A549 (cell line): Measurements from ENCODE around the gene KCNIP2. TPM values are rescaled to one million over a fixed set of nuclear protein-coding genes. Genes with fewer than 3 reads are reported as not detected.

Source experiments
- ATAC-seq, 2 experiments: fragments of 200-7000 bp in 1 of 2; fragments of >200 bp in 1 of 2; cut with Nextera tagmentation in 1 of 2; cut with Tn5 transposase in 1 of 2; 3 replicates each; pipeline versions ENCODE4 v1.8.0 to v1.9.1; 2018 to 2020; ENCODE audit warnings: mild to moderate bottlenecking in 1 of 2, moderate library complexity in 1 of 2
- CTCF ChIA-PET: fragments of 300-600 bp; sonication (Branson Sonifier 250); formaldehyde crosslinking; extraction: SDS; loops from one replicate; lab custom pipeline; 2021; ENCODE audit warnings: antibody characterized with exemption, inconsistent platforms; lab: Yijun Ruan, JAX
- POLR2A ChIA-PET: fragments of 350-600 bp; formaldehyde crosslinking; extraction: SDS; loops from one replicate; lab custom pipeline; 2021; ENCODE audit warnings: antibody characterized with exemption, inconsistent platforms; lab: Yijun Ruan, JAX
- DNase-seq, 2 experiments: peaks; one replicate each; pipeline versions ENCODE4 v3.0.0 to v3.0.0-alpha.2; 2011 to 2016; ENCODE audit warnings: low read depth in 1 of 2, low spot score in 1 of 2
- FAIRE-seq: peaks from 2 replicates; lab custom pipeline; 2011; peaks lifted over from hg19 to GRCh38; lab: Jason Lieb, UNC
- H3K27ac ChIP-seq, 2 experiments: fragments of >200 bp; sonication (Bioruptor Twin); formaldehyde crosslinking; 3 replicates each; pipeline ENCODE4 v1.5.1; 2016 to 2017
- H3K4me1 ChIP-seq: fragments of >200 bp; sonication (Bioruptor Twin); formaldehyde crosslinking; 3 replicates; pipeline ENCODE4 v1.6.1; 2016
- H3K4me2 ChIP-seq: fragments of >200 bp; sonication (Bioruptor Twin); formaldehyde crosslinking; 3 replicates; pipeline ENCODE4 v1.6.1; 2016
- H3K4me3 ChIP-seq: fragments of >200 bp; sonication (Bioruptor Twin); formaldehyde crosslinking; 3 replicates; pipeline ENCODE4 v1.5.1; 2016
- H3K9me3 ChIP-seq: fragments of >200 bp; sonication (Bioruptor Twin); formaldehyde crosslinking; 3 replicates; pipeline ENCODE4 v1.6.1; 2016
- CBX8 ChIP-seq: fragments of 200-600 bp; sonication (generic); IDR thresholded peaks from 2 replicates; pipeline ENCODE4 v1.6.1; 2016
- CEBPB ChIP-seq, 2 experiments: fragments of >200 bp in 1 of 2; sonication (Bioruptor Twin) in 1 of 2; formaldehyde crosslinking in 1 of 2; IDR thresholded peaks; 2 replicates each; pipeline ENCODE4 v1.6.1; 2012 to 2016
- CHD4 ChIP-seq: fragments of 200-600 bp; sonication (generic); IDR thresholded peaks from 2 replicates; pipeline ENCODE4 v1.6.1; 2016; ENCODE audit warnings: antibody characterized with exemption, mild to moderate bottlenecking, borderline replicate concordance
- E2F6 ChIP-seq: IDR thresholded peaks from 2 replicates; pipeline ENCODE4 v1.6.1; 2012; ENCODE audit warnings: low read depth, borderline replicate concordance
- EHF ChIP-seq: fragments of 250-450 bp; sonication (Bioruptor Pico); IDR thresholded peaks from 2 replicates; pipeline ENCODE4 v1.5.0; 2020; ENCODE audit warnings: mild to moderate bottlenecking
- EP300 ChIP-seq, 2 experiments: fragments of >200 bp; sonication (Bioruptor Twin); formaldehyde crosslinking; IDR thresholded peaks; 2 replicates in 1 of 2; 3 replicates in 1 of 2; pipeline ENCODE4 v1.6.1; 2016 to 2017
- ESRRA ChIP-seq: fragments of 150-350 bp; IDR thresholded peaks from 2 replicates; pipeline ENCODE4 v1.6.1; 2014; ENCODE audit warnings: mild to moderate bottlenecking, low read length, borderline replicate concordance
- FOSL2 ChIP-seq, 2 experiments: fragments of 450-650 bp in 1 of 2; fragments of >200 bp in 1 of 2; sonication (Bioruptor Twin) in 1 of 2; formaldehyde crosslinking; IDR thresholded peaks; 2 replicates each; pipeline versions ENCODE4 v1.5.0 to v1.6.1; 2016 to 2020; ENCODE audit warnings: mild to moderate bottlenecking in 1 of 2, moderate library complexity in 1 of 2
- FOXS1 ChIP-seq: fragments of 250-450 bp; sonication (Bioruptor Pico); IDR thresholded peaks from 2 replicates; pipeline ENCODE4 v1.5.0; 2020; ENCODE audit warnings: mild to moderate bottlenecking, moderate library complexity
- HEYL ChIP-seq: fragments of 250-450 bp; sonication (Bioruptor Pico); IDR thresholded peaks from 2 replicates; pipeline ENCODE4 v1.8.0; 2021; ENCODE audit warnings: mild to moderate bottlenecking, moderate library complexity
- HOXB13 ChIP-seq: fragments of 250-450 bp; sonication (Bioruptor Pico); IDR thresholded peaks from 2 replicates; pipeline ENCODE4 v1.5.0; 2020; ENCODE audit warnings: low read depth, mild to moderate bottlenecking, moderate library complexity
- HOXB5 ChIP-seq: fragments of 250-450 bp; sonication (Bioruptor Pico); IDR thresholded peaks from 2 replicates; pipeline ENCODE4 v1.5.0; 2020; ENCODE audit warnings: mild to moderate bottlenecking, moderate library complexity
- KDM1A ChIP-seq: fragments of 200-600 bp; sonication (generic); IDR thresholded peaks from 2 replicates; pipeline ENCODE4 v1.6.1; 2016; ENCODE audit warnings: low read depth, mild to moderate bottlenecking
- MAZ ChIP-seq: fragments of 150-350 bp; IDR thresholded peaks from 2 replicates; pipeline ENCODE4 v1.6.1; 2014; ENCODE audit warnings: antibody characterized with exemption, low read depth, low read length, borderline replicate concordance
- MYC ChIP-seq: IDR thresholded peaks from 2 replicates; pipeline ENCODE4 v1.6.1; 2012; ENCODE audit warnings: mild to moderate bottlenecking, inconsistent platforms, low read length, improper control_type of control experiment, borderline replicate concordance
- NPAS2 ChIP-seq: fragments of 250-450 bp; sonication (Bioruptor Pico); IDR thresholded peaks from 2 replicates; pipeline ENCODE4 v1.8.0; 2022; ENCODE audit warnings: mild to moderate bottlenecking, moderate library complexity, borderline replicate concordance
- PHF8 ChIP-seq: fragments of 200-600 bp; sonication (generic); IDR thresholded peaks from 2 replicates; pipeline ENCODE4 v1.6.1; 2016; ENCODE audit warnings: low read depth, mild to moderate bottlenecking, antibody characterized with exemption, moderate library complexity, borderline replicate concordance
- POLR2AphosphoS2 ChIP-seq: conservative IDR thresholded peaks from 2 replicates; pipeline ENCODE4 v1.6.1; 2012; ENCODE audit warnings: low read length, improper control_type of control experiment, inconsistent platforms
- RFX5 ChIP-seq: fragments of 450-650 bp; IDR thresholded peaks from 2 replicates; pipeline ENCODE4 v1.7.1; 2014; ENCODE audit warnings: antibody characterized with exemption, mild to moderate bottlenecking, moderate library complexity
- SMC3 ChIP-seq: fragments of >200 bp; sonication (Bioruptor Twin); formaldehyde crosslinking; IDR thresholded peaks from 3 replicates; pipeline ENCODE4 v1.6.1; 2018; ENCODE audit warnings: inconsistent platforms
- SREBF2 ChIP-seq: fragments of 450-650 bp; IDR thresholded peaks from 2 replicates; pipeline ENCODE4 v1.6.1; 2014; ENCODE audit warnings: mild to moderate bottlenecking, moderate library complexity
- TFCP2L1 ChIP-seq: fragments of 250-450 bp; sonication (Bioruptor Pico); IDR thresholded peaks from 2 replicates; pipeline ENCODE4 v1.5.0; 2021; ENCODE audit warnings: mild to moderate bottlenecking
- TP53 ChIP-seq: fragments of 250-450 bp; sonication (Bioruptor Pico); IDR thresholded peaks from 2 replicates; pipeline ENCODE4 v1.5.0; 2021; ENCODE audit warnings: mild to moderate bottlenecking, moderate library complexity
- WGBS: methylation state at CpG from one replicate; pipeline ENCODE4 v1.1.6; 2017; ENCODE audit errors: missing lambda C conversion rate; 5-methylcytosine and 5-hydroxymethylcytosine counted together
- polyA plus RNA-seq, 4 experiments: library from polyadenylated mRNA; depleted of rRNA in 3 of 4; stranded (reverse); fragments of >200 nt; fragmentation: RNase III in 1 of 4; extraction: RNeasy Plus Mini Kit Qiagen cat#74134 plus additional on column Dnase treatment in 1 of 4; gene quantifications; 2 replicates in 3 of 4; 3 replicates in 1 of 4; pipeline ENCODE4 v1.2.3, GENCODE V29; 2011 to 2017
- TF ChIP-seq, protein P1 (sequence below): fragments of >200 bp; sonication (Bioruptor Twin); formaldehyde crosslinking; IDR thresholded peaks from 2 replicates; pipeline ENCODE4 v1.6.1; 2016

Gene KCNIP2
- polyA plus RNA-seq, 2 of the 4 experiments (the other 2 are of a cell fraction) = 0.88 to 1.3 TPM

DNA sequence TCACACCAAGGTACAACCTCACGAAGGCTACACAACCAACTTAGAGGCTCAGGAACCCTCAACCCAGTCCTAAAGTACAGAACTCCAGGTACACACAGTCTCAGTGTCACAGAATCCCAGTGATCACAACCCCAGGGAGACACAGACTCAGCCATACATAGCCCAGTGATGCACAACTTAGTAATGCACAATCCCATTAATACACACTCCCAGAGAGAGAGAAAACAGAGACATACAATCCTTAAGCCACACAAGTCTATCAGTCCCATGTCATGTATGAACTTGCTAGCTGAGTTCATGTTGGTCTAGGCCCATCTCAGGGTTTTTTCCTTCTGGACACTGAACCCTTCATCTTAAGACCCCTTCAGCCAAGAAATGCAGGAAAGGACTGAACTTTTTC, 4.6 kb downstream of the KCNIP2 start:
- TF ChIP-seq MAZ (no peak), ESRRA (no peak)
- TF ChIP-seq, protein P1, sequence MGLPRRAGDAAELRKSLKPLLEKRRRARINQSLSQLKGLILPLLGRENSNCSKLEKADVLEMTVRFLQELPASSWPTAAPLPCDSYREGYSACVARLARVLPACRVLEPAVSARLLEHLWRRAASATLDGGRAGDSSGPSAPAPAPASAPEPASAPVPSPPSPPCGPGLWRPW = no peak
- no peak for ATAC-seq
- CTCF ChIA-PET = interaction anchor here (0.6 to 15.4 kb wide), 13 partner anchors 12 to 484 kb away, joined by 3 to 379 read pairs (median 25); partner anchors contain the start of gene OGA
- no peak for FAIRE-seq
- POLR2A ChIA-PET = no interaction called here
- Histone ChIP-seq H3K9me3 (no peaks in the 10 kb centered on the region), H3K4me3 (no peak overlapping the region), H3K27ac (no peak overlapping the region), H3K4me2 (no peak overlapping the region), H3K4me1 (peaks cover 20% of the 10 kb centered on the region)
- no peak for DNase-seq
- 93% methylated on average over 1 of the region's 1 CpG for WGBS

DNA sequence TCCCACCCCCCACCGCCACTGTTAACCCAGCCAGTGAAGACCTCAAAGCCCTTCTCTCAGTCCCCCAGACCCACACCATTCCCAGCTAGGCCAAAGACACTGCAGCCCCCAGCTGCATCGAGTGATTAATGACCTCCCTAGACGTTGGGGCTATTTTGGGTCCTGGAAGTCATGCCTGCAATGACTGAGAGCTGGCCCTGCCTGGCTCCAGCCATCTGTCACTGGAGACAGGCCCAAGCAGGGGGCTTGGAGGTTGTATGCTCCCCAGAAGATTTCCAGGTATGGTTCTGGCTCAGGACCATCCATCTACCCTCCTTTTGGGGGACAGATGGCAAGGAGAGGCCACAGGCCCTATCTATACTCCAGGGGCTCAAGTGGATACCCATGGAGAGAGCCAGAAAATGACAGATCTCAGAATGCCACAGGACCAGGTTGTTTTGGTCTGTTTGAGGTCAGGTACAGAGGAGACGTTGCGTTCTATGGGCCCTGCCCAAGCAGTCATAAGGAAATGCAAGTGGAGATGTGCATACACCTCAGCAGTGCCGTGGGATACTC, 5.1 kb downstream of the KCNIP2 start:
- Histone ChIP-seq H3K9me3 (no peaks in the 10 kb centered on the region), H3K27ac (no peak overlapping the region), H3K4me3 (no peak overlapping the region), H3K4me2 (no peak overlapping the region), H3K4me1 (peaks cover 20% of the 10 kb centered on the region)
- CTCF ChIA-PET = interaction anchor here (0.8 to 8.0 kb wide), 10 partner anchors 11 to 234 kb away, joined by 3 to 126 read pairs (median 22); no protein-coding TSS in a partner anchor
- FAIRE-seq (no peak), DNase-seq (no peak), ATAC-seq (no peak)
- POLR2A ChIA-PET = interaction anchor here (0.6 kb wide), 1 partner anchor 218 kb away, joined by 3 read pairs; no protein-coding TSS in a partner anchor
- WGBS = 74% methylated on average over 4 of the region's 6 CpGs
- TF ChIP-seq MYC (no peak), HEYL (CRISPR knock-in tag) (no peak), TFCP2L1 (CRISPR knock-in tag) (no peak)

DNA sequence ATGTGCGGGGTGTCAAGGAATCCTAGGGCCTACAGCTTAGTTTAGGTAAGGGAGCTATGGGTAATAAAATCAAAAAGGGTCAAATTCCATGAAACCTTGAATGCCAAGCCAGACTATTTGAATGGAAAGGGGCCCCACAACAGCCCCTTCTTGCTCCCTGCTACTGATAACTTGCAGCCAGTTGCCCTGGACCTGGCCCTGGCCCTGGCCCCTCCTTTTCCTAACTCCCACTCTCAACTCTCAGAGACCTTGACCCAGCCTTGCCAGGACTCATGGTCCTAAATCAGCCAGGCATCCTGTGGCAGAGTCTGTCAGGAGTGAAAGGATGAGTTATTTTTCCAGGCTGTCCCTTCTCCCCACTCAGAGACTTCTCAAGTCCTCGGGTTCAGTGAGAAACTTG, 5.9 kb downstream of the KCNIP2 start:
- no peak for FAIRE-seq

GRCh38 chr10:101835362-101835761, 8.2 kb downstream of the KCNIP2 start:
- H3K27ac ChIP-seq = no peak overlapping the region

More for the DNA sequence above, 5.9 kb downstream of the KCNIP2 start:
- TF ChIP-seq SMC3 (no peak), KDM1A (no peak), SREBF2 (no peak), FOXS1 (CRISPR knock-in tag) (no peak), TP53 (no peak), CEBPB (IDR thresholded peaks at IDR 0.05) (no peak), MYC (no peak), NPAS2 (CRISPR knock-in tag) (no peak), POLR2AphosphoS2 (no peak), MAZ (no peak), RFX5 (no peak), HOXB5 (no peak), PHF8 (no peak)
- Histone ChIP-seq H3K4me3 (no peak overlapping the region), H3K4me2 (no peak overlapping the region), H3K9me3 (no peaks in the 10 kb centered on the region), H3K27ac (no peak overlapping the region), H3K4me1 (peaks cover 20% of the 10 kb centered on the region)
- ChIA-PET CTCF (interaction anchor here (0.7 to 8.0 kb wide), 17 partner anchors 6 to 235 kb away, joined by 3 to 126 read pairs (median 7); partner anchors contain the start of genes KCNIP2 and OGA), POLR2A (interaction anchor here (0.6 kb wide), 1 partner anchor 219 kb away, joined by 3 read pairs; no protein-coding TSS in a partner anchor)
- DNase-seq = no peak
- no peak for ATAC-seq
- 73% methylated on average over 2 of the region's 2 CpGs for WGBS

More at GRCh38 chr10:101835362-101835761, 8.2 kb downstream of the KCNIP2 start:
- H3K4me1 ChIP-seq = peaks cover 13% of the 10 kb centered on the region
- ChIA-PET POLR2A (no interaction called here), CTCF (interaction anchor here (0.6 to 8.0 kb wide), 37 partner anchors 8 to 984 kb away, joined by 3 to 126 read pairs (median 4); partner anchors contain the start of genes KCNIP2 and OGA)
- no peak for TF ChIP-seq FOSL2 (IDR thresholded peaks at IDR 0.05)
- TF ChIP-seq FOSL2 (CRISPR knock-in tag; IDR thresholded peaks at IDR 0.05) = no peak
- TF ChIP-seq HOXB13 = no peak
- no peak for TF ChIP-seq E2F6
- no peak for TF ChIP-seq RFX5
- no peak for TF ChIP-seq CHD4
- TF ChIP-seq EP300 (IDR thresholded peaks at IDR 0.05) = no peak
- no peak for TF ChIP-seq CBX8
- TF ChIP-seq EHF = no peak
- DNase-seq (no peak), ATAC-seq (no peak), FAIRE-seq (no peak)
- no peak overlapping the region for H3K4me2 ChIP-seq
- 89% methylated on average over 4 of the region's 4 CpGs for WGBS
- no peaks in the 10 kb centered on the region for H3K9me3 ChIP-seq
- no peak overlapping the region for H3K4me3 ChIP-seq
